WI38 (cell line): Measurements from ENCODE around the gene HOXD1.

Source experiments
- H3K4me3 ChIP-seq: 2 replicates; pipeline ENCODE4 v1.5.1; 2011; ENCODE audit warnings: low read depth, mild to moderate bottlenecking, control low read depth, low read length
- CTCF ChIP-seq: IDR thresholded peaks from 2 replicates; pipeline ENCODE4 v1.5.1; 2012; ENCODE audit warnings: low read depth, mild to moderate bottlenecking, control low read depth, low read length

Gene HOXD1

DNA sequence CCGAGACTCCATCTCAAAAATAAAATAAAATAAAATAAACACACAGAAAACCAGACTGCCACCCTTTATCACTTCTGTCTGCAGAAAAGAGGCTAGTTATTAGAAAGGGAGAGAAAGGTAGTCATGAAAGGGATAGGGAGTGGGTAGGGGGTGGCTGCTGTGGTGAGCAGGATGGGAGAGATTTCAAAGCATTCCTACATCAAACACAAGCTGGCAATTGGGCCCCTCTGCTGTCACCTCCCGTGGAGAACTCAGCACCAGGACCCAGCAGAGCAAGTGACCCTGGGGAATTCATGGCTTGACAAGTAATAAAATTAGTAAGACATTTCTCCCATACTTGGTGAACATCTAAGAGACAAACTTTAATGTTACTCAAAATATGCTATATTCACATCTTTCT lies 3.7 kb upstream of the HOXD1 start:
- TF ChIP-seq CTCF = no peak
- H3K4me3 ChIP-seq = no peak overlapping the region

GRCh38 chr2:176186024-176186423 lies 2.4 kb upstream of the HOXD1 start:
- no peak overlapping the region for H3K4me3 ChIP-seq
- no peak for TF ChIP-seq CTCF

GRCh38 chr2:176187200-176187898 lies 1.1 kb upstream of the HOXD1 start:
- TF ChIP-seq CTCF = no peak
- peak overlapping the region; percentile 54 for H3K4me3 ChIP-seq

GRCh38 chr2:176188774-176189680 lies 559 bp downstream of the HOXD1 start:
- peak overlapping the region; percentile 54 for H3K4me3 ChIP-seq
- TF ChIP-seq CTCF = no peak

- no peak for TF ChIP-seq CTCF
- 0 out of 2 replicates have a peak overlapping the region, but pooled peaks have one; percentile 10 for H3K4me3 ChIP-seq
Observed at GRCh38 chr2:176189681-176190641, 1.5 kb downstream of the HOXD1 start.

DNA sequence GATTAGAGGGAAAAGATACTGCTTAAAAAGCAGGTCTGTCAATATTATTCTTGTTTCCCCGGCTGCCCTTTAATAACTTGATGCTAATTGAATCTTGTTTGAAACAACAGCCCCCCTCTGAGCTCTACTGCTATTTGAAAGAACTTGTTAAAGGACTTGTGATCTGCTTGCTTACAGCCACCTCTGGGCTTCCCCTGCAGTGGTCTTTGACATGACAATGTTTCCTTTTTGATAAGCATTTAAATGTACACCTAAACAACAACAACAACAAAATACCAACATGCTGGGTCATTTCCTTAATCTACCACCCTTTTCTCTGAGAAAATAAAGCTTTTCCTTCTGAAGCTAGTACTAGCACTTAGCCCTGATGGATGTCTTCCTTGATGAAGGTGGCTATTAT lies 3.9 kb downstream of the HOXD1 start:
- no peak for TF ChIP-seq CTCF
- no peak overlapping the region for H3K4me3 ChIP-seq
